HG02938 (cell line): ENCODE data around the gene PAX1.

Experiments
- ATAC-seq: cut with Tn5 transposase; IDR thresholded peaks from one replicate; pipeline ENCODE4 v1.9.1; 2021; ENCODE audit warnings: mild to moderate bottlenecking, moderate library complexity; ENCODE audit not compliant: unreplicated experiment

PAX1 gene

DNA sequence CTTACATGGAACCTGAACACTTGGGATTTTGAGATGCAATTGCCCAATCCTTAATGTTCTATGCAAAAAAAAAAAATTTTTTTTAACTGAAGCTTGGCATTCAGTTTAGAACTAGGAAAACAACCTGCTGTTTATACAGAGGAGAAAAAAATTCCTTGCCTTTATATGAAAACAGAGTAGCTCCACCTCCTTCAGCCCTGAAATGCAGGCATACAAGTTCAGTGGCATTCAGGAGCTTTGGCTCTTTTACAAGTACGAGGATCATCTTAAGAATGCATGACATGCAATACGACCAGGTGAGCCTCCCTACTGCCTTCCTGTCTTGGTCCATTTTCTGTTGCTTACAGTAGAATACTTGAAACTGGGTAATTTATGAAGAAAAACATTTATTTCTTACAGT is 20.4 kb downstream of the PAX1 start:
- ATAC-seq = no peak

DNA sequence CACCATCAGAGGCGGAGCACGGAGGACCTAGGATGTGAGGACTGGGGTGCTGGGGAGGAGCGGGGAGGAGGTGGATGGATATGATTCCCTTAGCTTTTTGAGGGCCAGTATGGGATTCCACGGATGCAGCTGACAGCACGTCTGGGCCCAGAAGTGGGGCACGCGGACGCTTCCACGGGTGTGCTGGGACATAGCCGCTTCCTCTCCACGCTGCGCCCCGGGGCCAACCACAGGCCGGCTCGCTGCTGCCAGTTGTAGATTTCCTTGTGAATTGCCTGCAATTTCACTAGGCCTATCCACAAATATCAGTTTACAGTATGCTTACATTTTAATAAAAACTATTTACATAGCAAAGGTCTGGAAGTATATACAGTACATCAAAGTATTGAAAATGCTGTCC is 23.9 kb downstream of the PAX1 start:
- no peak for ATAC-seq

DNA sequence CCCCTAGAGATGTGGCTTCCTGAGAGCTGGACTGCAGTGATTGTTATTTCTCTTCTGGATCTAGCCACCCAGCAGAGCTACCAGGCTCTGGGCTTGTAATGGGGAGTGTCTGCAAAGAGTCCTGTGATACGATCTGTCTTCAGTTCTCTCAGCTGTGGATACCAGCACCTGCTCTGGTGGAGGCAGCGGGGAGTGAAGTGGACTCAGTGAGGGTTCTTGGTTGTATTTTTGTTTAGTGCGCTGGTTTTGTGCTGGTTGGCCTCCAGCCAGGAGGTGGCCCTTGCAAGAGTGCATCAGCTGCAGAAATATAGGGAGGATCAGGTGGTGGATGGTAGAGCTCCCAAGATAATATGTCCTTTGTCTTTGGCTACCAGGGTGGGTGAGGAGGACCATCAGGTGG is 33.7 kb downstream of the PAX1 start:
- no peak for ATAC-seq

DNA sequence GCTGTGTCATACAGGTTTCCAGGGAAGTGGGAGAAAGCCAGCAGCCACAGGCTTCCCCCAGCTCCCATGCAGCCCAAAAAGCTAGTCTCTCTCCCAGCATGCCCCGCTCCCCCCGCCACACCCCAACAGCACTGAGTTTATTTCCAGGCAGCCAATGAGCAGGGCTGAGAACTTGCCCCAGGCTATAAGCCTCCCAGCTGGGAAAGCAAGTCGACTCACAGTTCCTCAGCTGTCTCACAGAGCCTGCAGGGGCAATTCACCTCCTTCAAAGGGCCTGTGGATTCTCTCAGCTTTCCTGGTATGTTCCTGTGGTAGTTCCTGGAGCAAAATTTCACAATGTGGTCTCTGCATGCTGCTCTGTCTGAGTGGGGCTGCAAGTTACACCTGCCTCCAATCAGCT is 34.2 kb downstream of the PAX1 start:
- ATAC-seq = no peak

DNA sequence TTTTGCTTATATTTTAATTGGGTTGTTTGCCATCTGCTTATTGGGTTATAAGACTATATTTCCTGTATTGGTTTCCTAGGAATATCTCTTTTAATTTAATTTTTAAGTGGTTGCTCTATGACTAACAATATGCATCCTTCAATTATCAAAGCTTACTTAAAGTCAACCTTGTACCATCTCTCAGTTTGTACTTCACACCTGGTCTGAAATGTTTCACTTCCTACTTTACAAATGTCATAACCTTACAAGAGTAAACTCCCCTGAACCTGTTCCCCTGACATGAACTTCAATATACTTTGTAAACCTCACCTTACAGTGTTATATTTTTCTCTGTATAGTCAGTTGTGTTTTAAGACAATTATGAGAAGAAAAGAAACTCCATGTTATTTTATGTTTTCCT is 35.8 kb downstream of the PAX1 start:
- no peak for ATAC-seq

DNA sequence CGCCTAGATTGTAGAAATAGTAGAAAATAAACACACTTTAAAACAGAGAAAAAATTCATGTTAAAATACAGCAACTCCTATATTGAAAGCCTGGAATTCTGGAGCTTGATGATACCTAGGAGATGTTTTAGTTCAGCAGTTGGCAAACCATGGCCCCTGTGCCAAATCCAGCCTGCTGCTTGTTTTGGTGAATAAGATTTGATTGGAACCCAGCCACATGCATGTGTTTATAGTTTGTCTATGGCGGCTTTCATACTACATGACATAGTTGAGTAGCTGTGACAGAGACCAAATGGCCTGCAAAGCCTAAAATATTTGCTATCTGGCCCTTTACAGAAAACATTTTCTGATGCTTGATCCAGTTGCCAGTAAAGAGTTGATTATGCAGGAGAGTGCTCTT is 57.2 kb downstream of the PAX1 start:
- no peak for ATAC-seq

DNA sequence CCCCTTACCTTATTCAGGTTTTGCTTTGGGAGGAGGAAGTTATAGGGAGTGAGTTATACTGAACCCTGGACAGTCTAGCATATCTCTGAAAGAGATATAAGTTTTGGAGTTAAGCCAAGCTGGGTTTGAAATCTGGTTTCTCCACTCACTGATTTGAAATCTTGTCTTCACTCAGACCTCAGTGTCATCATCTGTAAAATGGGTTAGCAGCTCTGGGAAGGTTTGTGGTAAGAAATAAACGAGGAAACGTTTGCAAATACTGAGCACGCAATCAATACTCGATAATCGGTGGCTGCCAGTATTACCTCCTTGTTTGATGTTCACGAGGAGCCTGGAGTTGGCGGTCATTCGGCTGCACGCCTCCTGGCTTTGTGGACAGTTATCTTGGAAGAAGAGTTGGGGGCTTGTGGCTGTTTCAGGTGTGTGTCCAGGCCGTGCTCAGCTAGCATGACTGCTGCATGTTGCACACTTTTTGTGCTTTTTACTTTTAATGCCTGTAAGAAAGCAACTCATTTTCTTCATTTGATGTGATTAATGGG is 61.8 kb downstream of the PAX1 start:
- no peak for ATAC-seq

DNA sequence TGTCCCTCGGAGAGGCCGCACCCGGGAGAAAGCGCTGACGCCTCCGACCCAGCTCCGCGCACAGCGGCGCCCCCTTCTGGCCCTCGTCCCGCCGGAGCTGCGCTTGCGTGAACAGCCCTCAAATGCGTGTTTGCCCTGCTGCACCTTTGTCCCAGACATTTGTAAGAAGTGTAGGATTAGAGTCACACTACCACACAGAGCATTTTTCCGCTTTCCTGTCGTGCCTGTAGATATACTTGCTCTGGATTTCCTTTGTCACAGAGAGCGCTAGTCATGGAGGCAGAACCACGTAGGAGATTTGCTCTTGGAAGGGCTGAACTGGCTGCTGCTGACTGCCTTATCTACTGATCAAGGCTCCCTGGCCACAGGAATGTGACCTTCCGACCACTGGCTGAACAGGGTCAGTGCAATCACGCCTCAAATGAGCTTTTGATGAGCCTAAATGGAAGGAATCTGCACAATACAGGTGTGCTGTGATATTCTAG is 62.3 kb downstream of the PAX1 start:
- no peak for ATAC-seq
